AG04449 (cell line): ENCODE results near the gene PRR20G.

ENCODE experiments used
- CTCF ChIA-PET: fragments of 350-600 bp; formaldehyde crosslinking; extraction: SDS; loops from one replicate; lab custom pipeline; 2021; ENCODE audit warnings: antibody characterized with exemption; lab: Yijun Ruan, JAX
- POLR2A ChIA-PET: fragments of 400-600, 350-600 bp; formaldehyde crosslinking; extraction: SDS; loops from one replicate; lab custom pipeline; 2020; ENCODE audit warnings: antibody characterized with exemption, inconsistent platforms; lab: Yijun Ruan, JAX
- DNase-seq: peaks from one replicate; pipeline ENCODE4 v3.0.0-alpha.2; 2010; ENCODE audit warnings: low read depth, low spot score
- H3K4me3 ChIP-seq: 2 replicates; pipeline ENCODE4 v1.5.1; 2011; ENCODE audit warnings: low read depth, mild to moderate bottlenecking, control low read depth, low read length
- TF ChIP-seq, protein P1 (sequence below): IDR thresholded peaks from one replicate; pipeline ENCODE4 v1.5.1; 2011; ENCODE audit warnings: mild to moderate bottlenecking, moderate library complexity, low read length, control low read depth, inconsistent platforms; ENCODE audit not compliant: insufficient read depth; ENCODE audit errors: missing control alignments

Gene PRR20G

DNA sequence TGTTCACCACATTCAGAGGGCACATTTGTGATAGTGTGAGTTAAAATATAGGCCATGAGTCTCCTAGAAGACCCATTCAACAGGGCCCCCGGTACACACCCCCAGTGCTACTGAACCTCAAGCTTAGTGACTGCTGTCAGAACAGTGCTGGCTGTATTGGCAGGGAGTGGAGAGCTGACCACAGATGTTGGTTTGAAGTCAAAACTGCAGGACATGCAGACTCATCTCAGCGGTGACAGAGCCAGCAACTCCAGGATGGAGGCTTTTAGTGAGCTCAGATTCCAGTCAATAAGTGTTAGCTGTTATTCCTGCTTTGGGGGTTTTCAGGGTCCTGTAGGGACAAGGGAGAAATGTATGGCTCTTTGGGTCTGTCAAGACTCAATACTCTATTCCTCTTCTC lies 29.1 kb downstream of the PRR20G start:
- POLR2A ChIA-PET, result no interaction called here
- no peak for DNase-seq
- TF ChIP-seq, protein P1, sequence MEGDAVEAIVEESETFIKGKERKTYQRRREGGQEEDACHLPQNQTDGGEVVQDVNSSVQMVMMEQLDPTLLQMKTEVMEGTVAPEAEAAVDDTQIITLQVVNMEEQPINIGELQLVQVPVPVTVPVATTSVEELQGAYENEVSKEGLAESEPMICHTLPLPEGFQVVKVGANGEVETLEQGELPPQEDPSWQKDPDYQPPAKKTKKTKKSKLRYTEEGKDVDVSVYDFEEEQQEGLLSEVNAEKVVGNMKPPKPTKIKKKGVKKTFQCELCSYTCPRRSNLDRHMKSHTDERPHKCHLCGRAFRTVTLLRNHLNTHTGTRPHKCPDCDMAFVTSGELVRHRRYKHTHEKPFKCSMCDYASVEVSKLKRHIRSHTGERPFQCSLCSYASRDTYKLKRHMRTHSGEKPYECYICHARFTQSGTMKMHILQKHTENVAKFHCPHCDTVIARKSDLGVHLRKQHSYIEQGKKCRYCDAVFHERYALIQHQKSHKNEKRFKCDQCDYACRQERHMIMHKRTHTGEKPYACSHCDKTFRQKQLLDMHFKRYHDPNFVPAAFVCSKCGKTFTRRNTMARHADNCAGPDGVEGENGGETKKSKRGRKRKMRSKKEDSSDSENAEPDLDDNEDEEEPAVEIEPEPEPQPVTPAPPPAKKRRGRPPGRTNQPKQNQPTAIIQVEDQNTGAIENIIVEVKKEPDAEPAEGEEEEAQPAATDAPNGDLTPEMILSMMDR, result no peak
- CTCF ChIA-PET, result interaction anchor here (1.7 kb wide), 1 partner anchor 197 kb away, joined by 4 read pairs; no protein-coding TSS in a partner anchor
- H3K4me3 ChIP-seq, result no peak overlapping the region

DNA sequence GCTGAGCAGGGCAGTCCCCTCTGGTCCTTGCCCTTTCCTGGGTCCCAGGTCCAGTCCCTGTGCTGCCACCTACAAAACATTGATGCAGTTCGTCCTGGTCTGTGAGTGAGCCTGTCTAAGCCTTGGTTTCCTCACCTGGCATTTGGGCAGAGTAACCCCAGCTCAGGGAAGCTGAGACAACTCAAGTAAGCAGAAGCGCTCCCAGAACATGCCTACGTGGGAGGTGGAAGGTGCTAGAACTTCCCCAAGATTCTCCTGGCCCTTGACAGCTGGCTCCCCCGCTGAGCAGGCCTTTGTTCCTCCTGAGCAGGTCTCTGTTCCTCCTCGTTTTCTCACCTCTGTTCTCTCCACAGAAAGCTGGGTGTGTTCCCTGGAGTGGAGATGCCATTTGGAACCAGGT lies 30.5 kb downstream of the PRR20G start:
- DNase-seq, result no peak
- POLR2A ChIA-PET, result no interaction called here
- H3K4me3 ChIP-seq, result no peak overlapping the region
- CTCF ChIA-PET, result interaction anchor here (1.7 kb wide), 1 partner anchor 198 kb away, joined by 4 read pairs; no protein-coding TSS in a partner anchor
- TF ChIP-seq, protein P1, result no peak

DNA sequence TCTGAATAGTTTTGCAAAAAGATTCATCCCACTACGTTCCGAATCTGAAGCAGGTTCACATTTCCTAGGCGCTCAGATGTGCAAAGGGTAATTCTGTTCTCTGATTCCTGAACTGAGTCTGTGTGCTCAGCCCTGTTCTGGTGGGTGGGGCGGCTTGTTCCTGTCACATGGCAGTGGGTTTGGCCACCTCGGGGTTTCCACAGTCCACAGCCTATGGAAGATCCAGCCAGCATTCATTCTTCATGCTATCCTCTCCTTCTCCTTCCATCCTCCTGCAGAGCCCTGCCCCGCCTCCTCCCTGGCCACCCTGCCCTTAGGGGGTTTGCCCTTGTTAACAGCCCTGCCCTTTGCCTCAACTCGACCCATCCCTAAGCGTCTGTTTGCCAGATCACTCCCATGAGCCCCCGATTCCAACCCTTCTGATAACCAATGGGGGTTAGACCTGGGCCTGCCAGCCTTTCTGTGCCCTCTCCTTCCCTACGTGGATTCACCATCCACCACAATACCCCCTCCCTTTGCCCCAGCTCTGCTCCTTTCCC lies 31.0 kb downstream of the PRR20G start:
- no peak overlapping the region for H3K4me3 ChIP-seq
- CTCF ChIA-PET, result no interaction called here
- DNase-seq, result no peak
- TF ChIP-seq, protein P1, result no peak
- POLR2A ChIA-PET, result no interaction called here

DNA sequence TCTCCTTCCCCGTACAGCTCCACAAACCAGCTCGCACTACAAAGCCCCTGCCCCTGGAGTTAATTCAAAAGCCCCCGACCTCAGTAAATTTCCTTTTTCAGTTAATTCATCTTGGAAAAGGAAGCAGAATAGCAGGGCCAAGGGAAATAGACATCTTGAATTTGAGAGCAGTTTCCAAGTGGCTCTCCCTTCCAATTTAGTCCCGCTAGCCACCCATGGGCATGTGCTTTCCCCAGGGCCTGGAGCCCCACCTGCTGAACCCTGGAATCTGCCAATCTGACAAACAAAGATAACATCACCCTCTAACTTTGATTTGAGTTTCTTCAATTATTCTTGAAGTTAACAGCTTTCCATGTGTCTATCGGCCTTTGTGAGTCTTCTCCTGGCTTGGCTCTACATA lies 31.7 kb downstream of the PRR20G start:
- POLR2A ChIA-PET, result no interaction called here

GRCh38 chr3:127255516-127255915 lies 32.3 kb downstream of the PRR20G start:
- CTCF ChIA-PET, result no interaction called here
- POLR2A ChIA-PET, result no interaction called here
- no peak for DNase-seq
- H3K4me3 ChIP-seq, result no peak overlapping the region
- TF ChIP-seq, protein P1, result no peak

More for the DNA sequence above, 31.7 kb downstream of the PRR20G start:
- no peak overlapping the region for H3K4me3 ChIP-seq
- no peak for DNase-seq
- CTCF ChIA-PET, result no interaction called here
- TF ChIP-seq, protein P1, result no peak

GRCh38 chr3:127254730-127255129 lies 33.1 kb downstream of the PRR20G start:
- no peak for DNase-seq
- no peak overlapping the region for H3K4me3 ChIP-seq
- TF ChIP-seq, protein P1, result peak; percentile 4
- ChIA-PET CTCF (interaction anchor here (0.7 to 1.0 kb wide), 2 partner anchors 16 to 291 kb away, joined by 3 read pairs; no protein-coding TSS in a partner anchor), POLR2A (no interaction called here)
